Measurements from ENCODE around the gene PCSK5. TPM values are rescaled to one million over a fixed set of nuclear protein-coding genes. Genes with fewer than 3 reads are reported as not detected.

Gene PCSK5
- total RNA-seq, 1 experiment from 2014 or later, result 6.9 TPM

DNA sequence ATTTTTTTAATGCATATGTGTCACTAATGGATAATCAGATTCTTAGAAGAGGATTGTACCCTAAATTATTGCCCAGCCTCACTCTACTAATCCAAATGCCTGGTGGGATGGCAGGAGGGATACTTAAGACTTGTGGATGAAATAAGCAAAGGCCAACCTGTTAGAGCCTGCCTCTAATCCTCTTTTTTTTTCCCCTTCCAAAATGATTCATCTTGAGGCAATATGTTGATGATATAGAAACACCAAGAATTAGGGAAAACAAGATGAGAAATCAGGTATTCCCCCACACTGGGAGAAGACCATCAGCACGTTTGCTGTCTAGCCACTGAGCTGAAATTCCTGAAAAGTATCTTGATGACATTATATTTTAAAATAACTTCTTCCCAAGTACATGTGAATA lies 451.7 kb downstream of the PCSK5 start:
- RAD21 ChIA-PET (ENCODE audit: low non-redundant PET in 1 of 2, low total read pairs in 2 of 2, uncharacterized antibody in 2 of 2, unreplicated experiment in 2 of 2), result no interaction called here
- ATAC-seq, result no peak

DNA sequence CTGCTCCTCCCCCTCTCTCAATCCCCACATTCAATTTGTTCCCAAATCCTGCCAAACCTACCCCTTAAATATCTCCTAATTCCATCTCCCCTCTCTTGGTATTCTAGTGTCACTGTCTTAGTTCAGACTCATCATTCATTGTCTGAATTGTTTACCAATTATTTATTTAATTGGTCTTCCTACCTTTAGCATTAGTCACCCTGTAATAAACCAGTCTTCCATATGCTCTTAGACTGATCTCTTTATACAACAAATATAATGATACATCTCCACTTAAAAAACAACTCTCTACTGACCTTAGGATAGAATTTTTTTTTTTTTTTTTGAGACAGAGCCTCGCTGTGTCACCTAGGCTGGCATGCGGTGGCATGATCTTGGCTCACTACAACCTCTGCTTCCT lies 452.4 kb downstream of the PCSK5 start:
- no peak overlapping the region for H3K4me2 ChIP-seq (ENCODE audit: low read length)
- no peaks in the 10 kb centered on the region for H3K4me1 ChIP-seq (ENCODE audit: control insufficient read depth in 1 of 2, insufficient read depth in 2 of 2, low read length in 2 of 2)
- no peaks in the 10 kb centered on the region for H4K20me1 ChIP-seq (ENCODE audit: insufficient read depth)
- H3K9me3 ChIP-seq (ENCODE audit: control insufficient read depth in 1 of 2, insufficient read depth in 1 of 2, low read depth in 1 of 2, low read length in 2 of 2), result no peaks in the 10 kb centered on the region
- ChIA-PET RAD21 (ENCODE audit: low non-redundant PET in 1 of 2, low total read pairs in 2 of 2, uncharacterized antibody in 2 of 2, unreplicated experiment in 2 of 2) (no interaction called here), POLR2A (no interaction called here), CTCF (no interaction called here)
- DNase-seq (ENCODE audit: low read depth, low spot score) (no peak), ATAC-seq (no peak)
- no peaks in the 10 kb centered on the region for H3K9me2 ChIP-seq (ENCODE audit: insufficient read depth)
- H3K9ac ChIP-seq (ENCODE audit: low read length), result no peak overlapping the region
- TF ChIP-seq, protein P1, sequence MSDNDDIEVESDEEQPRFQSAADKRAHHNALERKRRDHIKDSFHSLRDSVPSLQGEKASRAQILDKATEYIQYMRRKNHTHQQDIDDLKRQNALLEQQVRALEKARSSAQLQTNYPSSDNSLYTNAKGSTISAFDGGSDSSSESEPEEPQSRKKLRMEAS (IDR thresholded peaks at IDR 0.05), result no peak
- TF ChIP-seq ELF1 (IDR thresholded peaks at IDR 0.05; ENCODE audit: borderline replicate concordance, low read depth), result no peak
- TF ChIP-seq, protein P2, sequence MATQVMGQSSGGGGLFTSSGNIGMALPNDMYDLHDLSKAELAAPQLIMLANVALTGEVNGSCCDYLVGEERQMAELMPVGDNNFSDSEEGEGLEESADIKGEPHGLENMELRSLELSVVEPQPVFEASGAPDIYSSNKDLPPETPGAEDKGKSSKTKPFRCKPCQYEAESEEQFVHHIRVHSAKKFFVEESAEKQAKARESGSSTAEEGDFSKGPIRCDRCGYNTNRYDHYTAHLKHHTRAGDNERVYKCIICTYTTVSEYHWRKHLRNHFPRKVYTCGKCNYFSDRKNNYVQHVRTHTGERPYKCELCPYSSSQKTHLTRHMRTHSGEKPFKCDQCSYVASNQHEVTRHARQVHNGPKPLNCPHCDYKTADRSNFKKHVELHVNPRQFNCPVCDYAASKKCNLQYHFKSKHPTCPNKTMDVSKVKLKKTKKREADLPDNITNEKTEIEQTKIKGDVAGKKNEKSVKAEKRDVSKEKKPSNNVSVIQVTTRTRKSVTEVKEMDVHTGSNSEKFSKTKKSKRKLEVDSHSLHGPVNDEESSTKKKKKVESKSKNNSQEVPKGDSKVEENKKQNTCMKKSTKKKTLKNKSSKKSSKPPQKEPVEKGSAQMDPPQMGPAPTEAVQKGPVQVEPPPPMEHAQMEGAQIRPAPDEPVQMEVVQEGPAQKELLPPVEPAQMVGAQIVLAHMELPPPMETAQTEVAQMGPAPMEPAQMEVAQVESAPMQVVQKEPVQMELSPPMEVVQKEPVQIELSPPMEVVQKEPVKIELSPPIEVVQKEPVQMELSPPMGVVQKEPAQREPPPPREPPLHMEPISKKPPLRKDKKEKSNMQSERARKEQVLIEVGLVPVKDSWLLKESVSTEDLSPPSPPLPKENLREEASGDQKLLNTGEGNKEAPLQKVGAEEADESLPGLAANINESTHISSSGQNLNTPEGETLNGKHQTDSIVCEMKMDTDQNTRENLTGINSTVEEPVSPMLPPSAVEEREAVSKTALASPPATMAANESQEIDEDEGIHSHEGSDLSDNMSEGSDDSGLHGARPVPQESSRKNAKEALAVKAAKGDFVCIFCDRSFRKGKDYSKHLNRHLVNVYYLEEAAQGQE (IDR thresholded peaks at IDR 0.05; ENCODE audit: low read depth), result no peak
- TF ChIP-seq, protein P3, sequence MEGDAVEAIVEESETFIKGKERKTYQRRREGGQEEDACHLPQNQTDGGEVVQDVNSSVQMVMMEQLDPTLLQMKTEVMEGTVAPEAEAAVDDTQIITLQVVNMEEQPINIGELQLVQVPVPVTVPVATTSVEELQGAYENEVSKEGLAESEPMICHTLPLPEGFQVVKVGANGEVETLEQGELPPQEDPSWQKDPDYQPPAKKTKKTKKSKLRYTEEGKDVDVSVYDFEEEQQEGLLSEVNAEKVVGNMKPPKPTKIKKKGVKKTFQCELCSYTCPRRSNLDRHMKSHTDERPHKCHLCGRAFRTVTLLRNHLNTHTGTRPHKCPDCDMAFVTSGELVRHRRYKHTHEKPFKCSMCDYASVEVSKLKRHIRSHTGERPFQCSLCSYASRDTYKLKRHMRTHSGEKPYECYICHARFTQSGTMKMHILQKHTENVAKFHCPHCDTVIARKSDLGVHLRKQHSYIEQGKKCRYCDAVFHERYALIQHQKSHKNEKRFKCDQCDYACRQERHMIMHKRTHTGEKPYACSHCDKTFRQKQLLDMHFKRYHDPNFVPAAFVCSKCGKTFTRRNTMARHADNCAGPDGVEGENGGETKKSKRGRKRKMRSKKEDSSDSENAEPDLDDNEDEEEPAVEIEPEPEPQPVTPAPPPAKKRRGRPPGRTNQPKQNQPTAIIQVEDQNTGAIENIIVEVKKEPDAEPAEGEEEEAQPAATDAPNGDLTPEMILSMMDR (IDR thresholded peaks at IDR 0.05 in 2 of 3, conservative IDR thresholded peaks at IDR 0.05 in 1 of 3; ENCODE audit: borderline replicate concordance in 1 of 3, insufficient read depth in 1 of 3, low read depth in 2 of 3, low read length in 2 of 3), result no peak
- no peak for TF ChIP-seq CBX3 (IDR thresholded peaks at IDR 0.05; ENCODE audit: low read depth)
- TF ChIP-seq POLR2A (IDR thresholded peaks at IDR 0.05; ENCODE audit: borderline replicate concordance, extremely low read depth, insufficient read depth, insufficient read length), result no peak
- TF ChIP-seq SIN3A (IDR thresholded peaks at IDR 0.05; ENCODE audit: low read depth), result no peak
- no peak for TF ChIP-seq YY1 (IDR thresholded peaks at IDR 0.05; ENCODE audit: extremely low read depth, insufficient replicate concordance, low read depth, low read length)
- intact Hi-C loops (cut with micrococcal nuclease), result no loop called here
- H3K79me2 ChIP-seq (ENCODE audit: insufficient read depth, low read length), result no peaks in the 10 kb centered on the region
- no peak overlapping the region for H3K4me3 ChIP-seq (replicated peaks in 1 of 2; ENCODE audit: low read depth in 1 of 2, low read length in 2 of 2)
- no TSS peak for BruUV-seq (replicated peaks)
- H3K27me3 ChIP-seq (ENCODE audit: insufficient read depth, low read length), result no peaks in the 10 kb centered on the region
- no peaks in the 10 kb centered on the region for H3K36me3 ChIP-seq (ENCODE audit: control insufficient read depth in 1 of 2, insufficient read depth in 2 of 2, low read length in 2 of 2)
- H3K27ac ChIP-seq (ENCODE audit: low read depth, low read length), result no peak overlapping the region
- H2AFZ ChIP-seq (ENCODE audit: low read depth, low read length, poor library complexity, severe bottlenecking), result no peak overlapping the region

More for the DNA sequence above, 451.7 kb downstream of the PCSK5 start:
- DNase-seq (ENCODE audit: low read depth, low spot score), result no peak
- no peak overlapping the region for H2AFZ ChIP-seq (ENCODE audit: low read depth, low read length, poor library complexity, severe bottlenecking)
- H3K9me2 ChIP-seq (ENCODE audit: insufficient read depth), result no peaks in the 10 kb centered on the region
- intact Hi-C loops (cut with micrococcal nuclease), result no loop called here
- H3K9ac ChIP-seq (ENCODE audit: low read length), result no peak overlapping the region
- H3K27me3 ChIP-seq (ENCODE audit: insufficient read depth, low read length), result no peaks in the 10 kb centered on the region
- H3K79me2 ChIP-seq (ENCODE audit: insufficient read depth, low read length), result no peaks in the 10 kb centered on the region
- no peaks in the 10 kb centered on the region for H3K36me3 ChIP-seq (ENCODE audit: control insufficient read depth in 1 of 2, insufficient read depth in 2 of 2, low read length in 2 of 2)
- H3K9me3 ChIP-seq (ENCODE audit: control insufficient read depth in 1 of 2, insufficient read depth in 1 of 2, low read depth in 1 of 2, low read length in 2 of 2), result no peaks in the 10 kb centered on the region
- TF ChIP-seq, protein P4, sequence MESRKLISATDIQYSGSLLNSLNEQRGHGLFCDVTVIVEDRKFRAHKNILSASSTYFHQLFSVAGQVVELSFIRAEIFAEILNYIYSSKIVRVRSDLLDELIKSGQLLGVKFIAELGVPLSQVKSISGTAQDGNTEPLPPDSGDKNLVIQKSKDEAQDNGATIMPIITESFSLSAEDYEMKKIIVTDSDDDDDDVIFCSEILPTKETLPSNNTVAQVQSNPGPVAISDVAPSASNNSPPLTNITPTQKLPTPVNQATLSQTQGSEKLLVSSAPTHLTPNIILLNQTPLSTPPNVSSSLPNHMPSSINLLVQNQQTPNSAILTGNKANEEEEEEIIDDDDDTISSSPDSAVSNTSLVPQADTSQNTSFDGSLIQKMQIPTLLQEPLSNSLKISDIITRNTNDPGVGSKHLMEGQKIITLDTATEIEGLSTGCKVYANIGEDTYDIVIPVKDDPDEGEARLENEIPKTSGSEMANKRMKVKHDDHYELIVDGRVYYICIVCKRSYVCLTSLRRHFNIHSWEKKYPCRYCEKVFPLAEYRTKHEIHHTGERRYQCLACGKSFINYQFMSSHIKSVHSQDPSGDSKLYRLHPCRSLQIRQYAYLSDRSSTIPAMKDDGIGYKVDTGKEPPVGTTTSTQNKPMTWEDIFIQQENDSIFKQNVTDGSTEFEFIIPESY (IDR thresholded peaks at IDR 0.05; ENCODE audit: extremely low read depth, insufficient replicate concordance, low read length), result no peak
- TF ChIP-seq SRF (IDR thresholded peaks at IDR 0.05; ENCODE audit: low read depth) (no peak), RAD21 (IDR thresholded peaks at IDR 0.05; ENCODE audit: low read depth) (no peak), EGR1 (IDR thresholded peaks at IDR 0.05; ENCODE audit: low read depth) (no peak), FOSL1 (IDR thresholded peaks at IDR 0.05; ENCODE audit: low read depth) (no peak), SP1 (IDR thresholded peaks at IDR 0.05; ENCODE audit: low read depth) (no peak)
- no TSS peak for BruUV-seq (replicated peaks)
- H3K4me3 ChIP-seq (replicated peaks in 1 of 2; ENCODE audit: low read depth in 1 of 2, low read length in 2 of 2), result no peak overlapping the region
- ChIA-PET POLR2A (no interaction called here), CTCF (no interaction called here)
- H3K27ac ChIP-seq (ENCODE audit: low read depth, low read length), result no peak overlapping the region
- H3K4me2 ChIP-seq (ENCODE audit: low read length), result no peak overlapping the region
- no peaks in the 10 kb centered on the region for H3K4me1 ChIP-seq (ENCODE audit: control insufficient read depth in 1 of 2, insufficient read depth in 2 of 2, low read length in 2 of 2)
- no peaks in the 10 kb centered on the region for H4K20me1 ChIP-seq (ENCODE audit: insufficient read depth)
